SU-DHL-6 (cell line): ENCODE measurements around the gene CDH23.

Experiments
- H2AFZ ChIP-seq: fragments of 200-600 bp; sonication (generic); 2 replicates; pipeline ENCODE4 v1.6.1; 2014; ENCODE audit warnings: low read depth, mild to moderate bottlenecking, moderate library complexity, mixed read lengths, antibody characterized with exemption, low read length; ENCODE audit not compliant: severe bottlenecking
- H3F3A ChIP-seq: fragments of 200-600 bp; shearing (Covaris generic); 2 replicates; pipeline ENCODE4 v1.6.0; 2016; ENCODE audit warnings: antibody characterized with exemption, mild to moderate bottlenecking; ENCODE audit not compliant: insufficient read depth
- H3K27ac ChIP-seq: fragments of 200-600 bp; sonication (generic); 2 replicates; pipeline ENCODE4 v1.5.1; 2016; ENCODE audit warnings: low read depth, mild to moderate bottlenecking, low read length, moderate library complexity, mixed read lengths
- H3K27me3 ChIP-seq: fragments of 200-600 bp; sonication (generic), shearing (Covaris generic); 2 replicates; pipeline ENCODE4 v1.6.0; 2014; ENCODE audit warnings: mild to moderate bottlenecking, low read length
- H3K36me3 ChIP-seq: fragments of 200-600 bp; sonication (generic); 2 replicates; pipeline ENCODE4 v1.6.1; 2014; ENCODE audit warnings: mild to moderate bottlenecking, low read length, mixed read lengths
- H3K4me2 ChIP-seq: fragments of 300-600, 200-600 bp; shearing (Covaris generic), sonication (generic); 2 replicates; pipeline ENCODE4 v1.6.0; 2014; ENCODE audit warnings: low read length, low read depth, mild to moderate bottlenecking; ENCODE audit not compliant: poor library complexity, severe bottlenecking
- H3K4me3 ChIP-seq: fragments of 200-600 bp; sonication (generic); 2 replicates; pipeline ENCODE4 v1.5.1; 2014; ENCODE audit warnings: antibody characterized with exemption, low read length, mild to moderate bottlenecking, mixed read lengths; ENCODE audit not compliant: insufficient read depth, poor library complexity, severe bottlenecking
- H3K79me2 ChIP-seq: fragments of 200-600 bp; sonication (generic); 2 replicates; pipeline ENCODE4 v1.6.1; 2014; ENCODE audit warnings: mild to moderate bottlenecking, low read length, moderate library complexity; ENCODE audit not compliant: insufficient read depth
- H3K9ac ChIP-seq: fragments of 200-600 bp; sonication (generic); 2 replicates; pipeline ENCODE4 v1.7.0; 2014; ENCODE audit warnings: mild to moderate bottlenecking, low read length
- H3K9me2 ChIP-seq: fragments of 200-600 bp; sonication (generic); replicated peaks from 2 replicates; pipeline ENCODE4 v1.6.1; 2014; ENCODE audit warnings: low read length; ENCODE audit not compliant: insufficient read depth
- H3K9me3 ChIP-seq: fragments of 200-600 bp; sonication (generic); 2 replicates; pipeline ENCODE4 v1.6.1; 2014; ENCODE audit warnings: low read length, mixed read lengths; ENCODE audit not compliant: insufficient read depth
- H4K20me1 ChIP-seq: fragments of 200-600 bp; sonication (generic); 2 replicates; pipeline ENCODE4 v1.6.1; 2014; ENCODE audit warnings: low read depth, mild to moderate bottlenecking, antibody characterized with exemption, low read length, moderate library complexity, mixed read lengths
- CTCF ChIP-seq: fragments of 200-600 bp; sonication (generic); IDR thresholded peaks from one replicate; pipeline ENCODE4 v1.5.1; 2017; ENCODE audit warnings: antibody characterized with exemption, mild to moderate bottlenecking, low read length, moderate library complexity; ENCODE audit not compliant: insufficient read depth, poor library complexity, severe bottlenecking
- EZH2phosphoT487 ChIP-seq: fragments of 200-600 bp; sonication (generic), shearing (Covaris generic); conservative IDR thresholded peaks from 2 replicates; pipeline ENCODE4 v1.6.1; 2018; ENCODE audit warnings: mild to moderate bottlenecking, antibody characterized with exemption, low read length, moderate library complexity, mixed read lengths

Gene CDH23

GRCh38 chr10:71460615-71461014, 63.9 kb downstream of the CDH23 start:
- Histone ChIP-seq H3K9me2 (no peaks in the 10 kb centered on the region), H3K9me3 (no peaks in the 10 kb centered on the region), H3K4me2 (no peak overlapping the region), H3K4me3 (no peak overlapping the region), H3K79me2 (no peaks in the 10 kb centered on the region), H3K9ac (no peak overlapping the region), H3F3A (no peaks in the 10 kb centered on the region), H3K27me3 (no peaks in the 10 kb centered on the region), H3K27ac (no peak overlapping the region), H4K20me1 (no peaks in the 10 kb centered on the region), H3K36me3 (no peaks in the 10 kb centered on the region), H2AFZ (no peak overlapping the region)
- TF ChIP-seq EZH2phosphoT487 = no peak
- TF ChIP-seq CTCF = no peak

- H3K27me3 ChIP-seq = no peaks in the 10 kb centered on the region
- H3K79me2 ChIP-seq = no peaks in the 10 kb centered on the region
- H2AFZ ChIP-seq = no peak overlapping the region
- H3K9me3 ChIP-seq = no peaks in the 10 kb centered on the region
- H3K9me2 ChIP-seq = no peaks in the 10 kb centered on the region
- no peaks in the 10 kb centered on the region for H3F3A ChIP-seq
- H4K20me1 ChIP-seq = no peaks in the 10 kb centered on the region
- H3K27ac ChIP-seq = no peak overlapping the region
- H3K9ac ChIP-seq = no peak overlapping the region
- no peak overlapping the region for H3K4me3 ChIP-seq
- TF ChIP-seq EZH2phosphoT487 (no peak), CTCF (no peak)
- H3K4me2 ChIP-seq = no peak overlapping the region
- H3K36me3 ChIP-seq = no peaks in the 10 kb centered on the region
These were observed 64.7 kb downstream of the CDH23 start for GRCh38 chr10:71461457-71461856.

GRCh38 chr10:71462062-71462935, 65.6 kb downstream of the CDH23 start:
- Histone ChIP-seq H4K20me1 (no peaks in the 10 kb centered on the region), H3K79me2 (no peaks in the 10 kb centered on the region), H3K4me2 (no peak overlapping the region), H3K9me3 (no peaks in the 10 kb centered on the region), H3K9ac (no peak overlapping the region), H3K36me3 (no peaks in the 10 kb centered on the region), H2AFZ (no peak overlapping the region), H3F3A (no peaks in the 10 kb centered on the region), H3K9me2 (no peaks in the 10 kb centered on the region), H3K27ac (no peak overlapping the region), H3K4me3 (no peak overlapping the region), H3K27me3 (no peaks in the 10 kb centered on the region)
- no peak for TF ChIP-seq EZH2phosphoT487
- TF ChIP-seq CTCF = no peak
